Activated CD4-positive, alpha-beta T cell treated with anti-CD3 and anti-CD28 coated beads, Interleukin-10, Interleukin-2, amounts not matched to agents 100 ng/mL and 50 ng/mL, durations not matched to agents 16 hours and 8 hours (primary cell): ENCODE measurements around the gene DEFB129.

ENCODE experiments used
- DNase-seq: peaks from one replicate; pipeline ENCODE4 v3.0.0-alpha.2; 2020

DEFB129 gene

GRCh38 chr20:257419-257818 lies 30.4 kb downstream of the DEFB129 start, which contains the start of gene DEFB132:
TSS of gene DEFB132 (plus strand) at chr20:257724. CDS start at chr20:257779, 55 bp downstream.
- DNase-seq: no peak

GRCh38 chr20:258269-258858 lies 31.3 kb downstream of the DEFB129 start:
- DNase-seq: peak; percentile 61

- DNase-seq: peak; percentile 23
These were observed 31.9 kb downstream of the DEFB129 start for GRCh38 chr20:258963-259362.

GRCh38 chr20:259981-260380 lies 32.9 kb downstream of the DEFB129 start:
- no peak for DNase-seq

GRCh38 chr20:263701-264100 lies 36.6 kb downstream of the DEFB129 start:
- DNase-seq: no peak

- peak; percentile 93 for DNase-seq
These were observed 39.8 kb downstream of the DEFB129 start for GRCh38 chr20:266596-267562.

GRCh38 chr20:270517-270916 lies 43.5 kb downstream of the DEFB129 start:
- no peak for DNase-seq

GRCh38 chr20:271069-271468 lies 44.0 kb downstream of the DEFB129 start:
- DNase-seq: no peak

- DNase-seq: no peak
These were observed 44.5 kb downstream of the DEFB129 start for GRCh38 chr20:271528-271927.

- DNase-seq: no peak
These were observed 45.7 kb downstream of the DEFB129 start for GRCh38 chr20:272718-273117.

GRCh38 chr20:273884-274283 lies 46.8 kb downstream of the DEFB129 start:
- DNase-seq: no peak

GRCh38 chr20:275791-276190 lies 48.7 kb downstream of the DEFB129 start:
- no peak for DNase-seq

GRCh38 chr20:276620-277495 lies 49.8 kb downstream of the DEFB129 start:
- no peak for DNase-seq

- no peak for DNase-seq
These were observed 50.4 kb downstream of the DEFB129 start for GRCh38 chr20:277496-277781.

- no peak for DNase-seq
These were observed 51.1 kb downstream of the DEFB129 start for GRCh38 chr20:278181-278580.

GRCh38 chr20:278607-279571 lies 51.8 kb downstream of the DEFB129 start:
- no peak for DNase-seq
